Measurements from ENCODE around the gene C22orf42. TPM values are rescaled to one million over a fixed set of nuclear protein-coding genes. Genes with fewer than 3 reads are reported as not detected.
"Not testable (repeated sequence)": the region's sequence is repeated elsewhere in the genome, so short reads cannot be mapped to it uniquely, and the experiment has no call there.

Gene C22orf42
- total and polyA plus RNA-seq, 12 donors: 0.17 to 0.80 (median 0.55) TPM; not detected in 7

DNA sequence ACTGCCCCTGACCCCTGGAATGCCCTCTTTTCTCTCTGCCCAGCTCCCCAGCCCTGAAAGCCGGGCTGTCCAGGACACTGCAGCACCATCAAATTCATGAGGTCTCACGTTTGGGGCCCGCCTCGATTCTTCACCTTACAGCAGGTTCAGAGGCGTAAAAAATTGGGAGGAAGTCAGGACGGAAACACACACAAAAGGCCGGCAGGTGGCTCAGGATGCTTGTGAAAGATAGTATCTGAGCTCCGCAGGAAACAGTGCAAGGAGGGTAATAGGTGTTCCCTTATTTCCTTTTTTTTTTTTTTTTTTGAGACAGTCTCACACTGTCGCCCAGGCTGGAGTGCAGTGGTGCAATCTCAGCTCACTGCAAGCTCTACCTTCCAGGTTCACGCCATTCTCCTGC lies 41.6 kb upstream of the C22orf42 start:
- Histone ChIP-seq H3K27me3 (peaks cover 16% of the 10 kb centered on the region), H3K4me1 (replicated peaks in 1 of 2) (no peaks in the 10 kb centered on the region), H3K4me3 (no peak overlapping the region), H3K9me3 (replicated peaks in 1 of 3) (no peaks in the 10 kb centered on the region), H3K36me3 (replicated peaks in 1 of 2) (no peaks in the 10 kb centered on the region), H3K27ac (no peak overlapping the region)
- no peak for DNase-seq
- intact Hi-C loops (cut with DNase I): no loop called here
- WGBS, 4 donors: 62 to 75% (median 66%) methylated on average over 10 of the region's 10 CpGs
- TF ChIP-seq POLR2A (IDR thresholded peaks at IDR 0.05): no peak
- TF ChIP-seq, protein P1, sequence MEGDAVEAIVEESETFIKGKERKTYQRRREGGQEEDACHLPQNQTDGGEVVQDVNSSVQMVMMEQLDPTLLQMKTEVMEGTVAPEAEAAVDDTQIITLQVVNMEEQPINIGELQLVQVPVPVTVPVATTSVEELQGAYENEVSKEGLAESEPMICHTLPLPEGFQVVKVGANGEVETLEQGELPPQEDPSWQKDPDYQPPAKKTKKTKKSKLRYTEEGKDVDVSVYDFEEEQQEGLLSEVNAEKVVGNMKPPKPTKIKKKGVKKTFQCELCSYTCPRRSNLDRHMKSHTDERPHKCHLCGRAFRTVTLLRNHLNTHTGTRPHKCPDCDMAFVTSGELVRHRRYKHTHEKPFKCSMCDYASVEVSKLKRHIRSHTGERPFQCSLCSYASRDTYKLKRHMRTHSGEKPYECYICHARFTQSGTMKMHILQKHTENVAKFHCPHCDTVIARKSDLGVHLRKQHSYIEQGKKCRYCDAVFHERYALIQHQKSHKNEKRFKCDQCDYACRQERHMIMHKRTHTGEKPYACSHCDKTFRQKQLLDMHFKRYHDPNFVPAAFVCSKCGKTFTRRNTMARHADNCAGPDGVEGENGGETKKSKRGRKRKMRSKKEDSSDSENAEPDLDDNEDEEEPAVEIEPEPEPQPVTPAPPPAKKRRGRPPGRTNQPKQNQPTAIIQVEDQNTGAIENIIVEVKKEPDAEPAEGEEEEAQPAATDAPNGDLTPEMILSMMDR (IDR thresholded peaks at IDR 0.05): no peak

DNA sequence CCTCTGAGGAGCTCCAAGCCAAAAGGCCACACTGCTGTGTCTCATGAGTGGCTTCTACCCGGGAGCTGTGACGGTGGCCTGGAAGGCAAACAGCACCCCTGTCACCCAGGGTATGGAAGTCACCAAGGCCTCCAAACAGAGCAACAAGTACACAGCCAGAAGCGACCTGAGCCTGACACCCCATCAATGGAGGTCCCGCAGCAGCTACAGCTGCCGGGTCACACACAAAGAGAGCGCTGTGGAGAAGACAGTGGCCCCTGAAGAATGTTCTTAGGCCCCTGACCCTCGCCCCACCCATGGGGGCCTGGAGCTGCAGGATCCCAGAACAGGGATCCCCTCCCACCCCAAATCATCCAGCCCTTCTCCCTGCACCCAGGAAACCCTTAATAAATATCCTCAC lies 40.9 kb upstream of the C22orf42 start:
- Histone ChIP-seq H3K36me3 (replicated peaks in 1 of 2) (no peaks in the 10 kb centered on the region), H3K4me3 (no peak overlapping the region), H3K4me1 (replicated peaks in 1 of 2) (no peaks in the 10 kb centered on the region), H3K27ac (no peak overlapping the region), H3K9me3 (replicated peaks in 1 of 3) (no peaks in the 10 kb centered on the region), H3K27me3 (peaks cover 16% of the 10 kb centered on the region)
- intact Hi-C loops (cut with DNase I): no loop called here
- no peak for DNase-seq
- TF ChIP-seq, protein P1 (IDR thresholded peaks at IDR 0.05): no peak
- no peak for TF ChIP-seq POLR2A (IDR thresholded peaks at IDR 0.05)
- WGBS, 4 donors: 70 to 89% (median 79%) methylated on average over 1 to 7 of the region's 7 CpGs

DNA sequence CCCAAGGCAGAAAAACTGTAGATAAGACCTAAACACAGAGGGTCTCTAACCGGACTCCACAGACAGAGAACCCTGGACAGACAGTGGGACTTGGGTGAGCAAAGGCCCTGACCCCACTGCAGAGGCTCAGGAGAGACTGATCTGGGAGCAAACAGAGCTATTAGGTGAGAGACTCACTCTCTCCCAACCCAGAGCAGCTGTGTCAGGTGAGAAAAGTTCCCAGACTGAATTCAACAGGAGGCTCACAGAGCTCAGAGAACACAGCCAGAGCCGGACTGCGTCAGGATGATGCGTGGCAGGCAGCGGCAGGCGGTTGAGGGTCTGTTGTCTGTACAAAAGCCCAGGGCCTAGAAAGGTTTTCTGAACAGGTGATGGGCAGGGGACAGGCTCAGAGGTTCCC lies 40.2 kb upstream of the C22orf42 start:
- Histone ChIP-seq H3K9me3 (replicated peaks in 1 of 3) (no peaks in the 10 kb centered on the region), H3K36me3 (replicated peaks in 1 of 2) (no peaks in the 10 kb centered on the region), H3K4me1 (replicated peaks in 1 of 2) (no peaks in the 10 kb centered on the region), H3K27me3 (peaks cover 16% of the 10 kb centered on the region), H3K4me3 (no peak overlapping the region), H3K27ac (no peak overlapping the region)
- DNase-seq: no peak
- TF ChIP-seq POLR2A (IDR thresholded peaks at IDR 0.05): no peak
- TF ChIP-seq, protein P1 (IDR thresholded peaks at IDR 0.05): no peak
- WGBS, 4 donors: 80 to 95% (median 89%) methylated on average over 5 to 6 of the region's 6 CpGs
- intact Hi-C loops (cut with DNase I): no loop called here

DNA sequence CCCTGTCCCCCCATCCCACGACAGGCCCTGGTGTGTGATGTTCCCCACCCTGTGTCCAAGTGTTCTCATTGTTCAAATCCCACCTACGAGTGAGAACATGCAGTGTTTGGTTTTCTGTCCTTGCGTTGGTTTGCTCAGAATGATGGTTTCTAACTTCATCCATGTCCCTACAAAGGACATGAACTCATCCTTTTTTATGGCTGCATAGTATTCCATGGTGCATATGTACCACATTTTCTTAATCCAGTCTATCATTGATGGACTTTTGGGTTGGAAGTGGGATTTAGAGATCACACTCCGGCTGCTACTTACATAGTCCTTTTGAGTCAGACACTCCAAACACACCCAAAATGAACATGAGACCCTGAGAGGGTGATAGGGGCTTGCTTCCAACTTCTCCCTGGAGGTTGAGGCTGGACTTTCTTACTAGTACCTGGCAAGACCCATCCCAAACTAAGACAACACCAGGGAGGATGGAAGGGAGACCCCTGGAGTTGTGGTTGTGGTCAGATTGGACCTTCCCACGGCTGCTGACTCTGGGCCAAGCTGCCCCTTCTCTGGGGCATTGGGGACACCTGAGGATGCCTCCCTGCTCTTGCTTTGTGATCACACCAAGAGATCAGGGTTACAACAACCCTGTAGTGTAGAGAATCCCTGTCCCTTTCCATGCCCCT lies 38.6 kb upstream of the C22orf42 start:
- H3K4me3 ChIP-seq; intact Hi-C loops (cut with DNase I); H3K4me1 ChIP-seq (replicated peaks in 1 of 2); H3K9me3 ChIP-seq (replicated peaks in 1 of 3); H3K27ac ChIP-seq; H3K27me3 ChIP-seq; DNase-seq; H3K36me3 ChIP-seq (replicated peaks in 1 of 2): not testable (repeated sequence)
- WGBS, 4 donors: 67 to 88% (median 74%) methylated on average over 5 of the region's 5 CpGs

DNA sequence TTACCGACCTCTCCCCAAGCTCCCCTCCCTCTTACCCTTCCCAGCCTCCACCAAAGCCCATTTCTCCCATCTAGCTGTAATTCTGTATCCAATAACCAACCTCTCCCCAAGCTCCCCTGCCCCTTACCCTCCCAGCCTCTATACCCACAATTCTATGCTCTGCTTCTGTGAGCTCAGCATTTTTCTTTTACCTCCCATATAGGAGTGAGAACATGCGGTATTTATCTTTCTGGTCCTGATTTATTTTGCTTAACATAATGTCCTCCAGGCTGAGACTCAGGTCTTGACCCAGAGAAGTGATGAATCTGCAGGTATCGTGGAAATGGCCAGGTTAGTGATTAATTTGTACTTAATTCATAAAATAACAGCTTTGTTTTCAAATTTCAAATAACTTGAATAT lies 36.8 kb upstream of the C22orf42 start:
- 36 to 55% (median 39%) methylated on average over 3 of the region's 3 CpGs for WGBS, 4 donors

DNA sequence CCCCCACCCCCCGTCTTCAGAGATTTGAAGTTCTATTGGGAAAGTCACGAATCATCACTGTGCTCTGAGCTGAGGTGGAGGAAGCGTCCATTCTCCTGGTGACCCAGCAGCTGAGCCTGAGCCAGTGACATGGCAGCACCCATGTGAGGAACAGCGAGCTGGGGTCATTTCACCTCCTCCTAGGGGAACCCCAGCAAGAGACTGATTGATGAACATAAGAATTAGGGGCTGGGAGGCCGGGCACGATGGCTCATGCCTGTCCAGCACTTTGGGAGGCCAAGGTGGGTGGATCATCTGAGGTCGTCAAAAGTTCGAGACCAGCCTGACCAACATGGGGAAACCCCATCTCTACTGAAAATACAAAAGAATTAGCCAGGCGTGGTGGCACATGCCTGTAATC lies 34.2 kb upstream of the C22orf42 start:
- WGBS, 4 donors: 68 to 84% (median 75%) methylated on average over 7 to 9 of the region's 9 CpGs
- H3K4me1 ChIP-seq (replicated peaks in 1 of 2); H3K4me3 ChIP-seq; H3K27me3 ChIP-seq; H3K36me3 ChIP-seq (replicated peaks in 1 of 2); H3K27ac ChIP-seq; H3K9me3 ChIP-seq (replicated peaks in 1 of 3); intact Hi-C loops (cut with DNase I): not testable (repeated sequence)
- peak in 1 of 7 donors; percentile 20 for DNase-seq

More for the DNA sequence above, 36.8 kb upstream of the C22orf42 start:
- intact Hi-C loops (cut with DNase I); H3K9me3 ChIP-seq (replicated peaks in 1 of 3); H3K27me3 ChIP-seq; H3K4me1 ChIP-seq (replicated peaks in 1 of 2); DNase-seq; H3K27ac ChIP-seq; H3K4me3 ChIP-seq; H3K36me3 ChIP-seq (replicated peaks in 1 of 2): not testable (repeated sequence)

DNA sequence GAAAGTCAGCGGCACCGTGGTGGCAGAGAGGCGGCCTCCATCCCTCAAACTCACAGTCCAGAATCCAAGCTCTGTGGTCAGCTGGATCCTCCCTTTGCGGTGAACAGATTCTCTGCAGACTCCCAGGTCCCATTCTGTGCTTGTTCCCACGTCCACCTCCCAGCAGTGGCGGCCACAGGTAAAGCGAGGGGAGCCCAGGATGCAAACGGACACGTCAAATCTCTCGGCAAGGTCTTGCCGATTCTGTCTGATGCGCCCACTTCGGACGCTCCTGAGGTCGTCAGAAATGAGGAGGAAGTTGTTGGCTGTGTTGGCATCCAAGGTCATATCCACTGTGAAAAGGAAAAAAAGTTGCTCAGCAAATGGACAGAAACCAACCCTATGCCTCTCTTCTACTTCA lies 31.9 kb upstream of the C22orf42 start:
- 77 to 82% (median 78%) methylated on average over 9 to 15 of the region's 15 CpGs for WGBS, 4 donors
- H3K36me3 ChIP-seq (replicated peaks in 1 of 2); H3K27ac ChIP-seq; H3K4me3 ChIP-seq; H3K9me3 ChIP-seq (replicated peaks in 1 of 3); intact Hi-C loops (cut with DNase I); H3K4me1 ChIP-seq (replicated peaks in 1 of 2); H3K27me3 ChIP-seq: not testable (repeated sequence)
- peak in 1 of 7 donors; percentile 20 for DNase-seq

Data from adrenal gland (tissue), 12 donors.